GM12892 (cell line): ENCODE data around the gene OR5AC2.

Source experiments
- POLR2A ChIP-seq: IDR thresholded peaks from 2 replicates; pipeline ENCODE4 v1.6.1; 2011; ENCODE audit warnings: low read depth, low read length, control low read depth
- POLR2AphosphoS5 ChIP-seq: IDR thresholded peaks from 2 replicates; pipeline ENCODE4 v1.6.1; 2011; ENCODE audit warnings: low read depth, low read length, control low read depth

GRCh38 chr3:98136631-98137030, 49.7 kb downstream of the OR5AC2 start:
- no peak for TF ChIP-seq POLR2AphosphoS5
- no peak for TF ChIP-seq POLR2A
